Mesendoderm (in vitro differentiated cells): ENCODE results near the gene THRA.

Experiments
- DNase-seq: peaks from one replicate; pipeline ENCODE4 v3.0.0; 2013
- H2AK5ac ChIP-seq: 2 replicates; pipeline ENCODE4 v1.6.1; 2013; ENCODE audit warnings: low read length, inconsistent platforms
- H2BK120ac ChIP-seq: 2 replicates; pipeline ENCODE4 v1.6.1; 2013; ENCODE audit warnings: low read depth, mild to moderate bottlenecking, low read length, moderate library complexity, mixed read lengths
- H2BK15ac ChIP-seq: replicated peaks from 2 replicates; pipeline ENCODE4 v1.6.1; 2013; ENCODE audit warnings: low read depth, mild to moderate bottlenecking, moderate library complexity
- H2BK5ac ChIP-seq: 2 replicates; pipeline ENCODE4 v1.6.1; 2013; ENCODE audit warnings: low read length, inconsistent platforms
- H3K18ac ChIP-seq: 2 replicates; pipeline ENCODE4 v1.6.1; 2013; ENCODE audit warnings: mild to moderate bottlenecking, low read length, mixed read lengths
- H3K23ac ChIP-seq: one replicate; pipeline ENCODE4 v1.6.1; 2013; ENCODE audit warnings: low read length
- H3K27ac ChIP-seq: 2 replicates; pipeline ENCODE4 v1.5.1; 2013; ENCODE audit warnings: low read depth, mild to moderate bottlenecking, inconsistent platforms, low read length, moderate library complexity
- H3K27me3 ChIP-seq: 2 replicates; pipeline ENCODE4 v1.6.1; 2013; ENCODE audit warnings: low read length, control low read depth, mild to moderate bottlenecking, inconsistent platforms; ENCODE audit not compliant: insufficient read depth, poor library complexity
- H3K36me3 ChIP-seq: 2 replicates; pipeline ENCODE4 v1.6.1; 2013; ENCODE audit warnings: low read length, inconsistent platforms; ENCODE audit not compliant: control insufficient read depth, insufficient read depth
- H3K4ac ChIP-seq: one replicate; pipeline ENCODE4 v1.6.1; 2013; ENCODE audit warnings: low read depth, mild to moderate bottlenecking, low read length, moderate library complexity
- H3K4me1 ChIP-seq: 2 replicates; pipeline ENCODE4 v1.6.1; 2013; ENCODE audit warnings: low read depth, low read length, inconsistent platforms; ENCODE audit not compliant: control insufficient read depth
- H3K4me2 ChIP-seq: 2 replicates; pipeline ENCODE4 v1.6.1; 2013; ENCODE audit warnings: low read length
- H3K4me3 ChIP-seq: 2 replicates; pipeline ENCODE4 v1.5.1; 2013; ENCODE audit warnings: mild to moderate bottlenecking, low read length
- H3K56ac ChIP-seq: one replicate; pipeline ENCODE4 v1.6.1; 2013; ENCODE audit warnings: low read length
- H3K79me1 ChIP-seq: 2 replicates; pipeline ENCODE4 v1.6.1; 2013; ENCODE audit warnings: low read length, inconsistent platforms
- H3K79me2 ChIP-seq: 2 replicates; pipeline ENCODE4 v1.6.1; 2013; ENCODE audit warnings: mild to moderate bottlenecking, low read length; ENCODE audit not compliant: control insufficient read depth, insufficient read depth
- H3K9ac ChIP-seq: 2 replicates; pipeline ENCODE4 v1.6.1; 2013; ENCODE audit warnings: low read length, inconsistent platforms
- H4K5ac ChIP-seq: one replicate; pipeline ENCODE4 v1.6.1; 2013; ENCODE audit warnings: low read length
- H4K8ac ChIP-seq: one replicate; pipeline ENCODE4 v1.6.1; 2013; ENCODE audit warnings: low read depth, mild to moderate bottlenecking, control low read depth, low read length, moderate library complexity
- WGBS: extraction: QIAGEN DNeasy Blood & Tissue Kit; methylation state at CpG from one replicate; pipeline ENCODE4 v1.1.7; 2013; ENCODE audit warnings: low lambda C conversion rate, missing lambda C conversion rate; ENCODE audit not compliant: insufficient coverage; ENCODE audit errors: extremely low coverage; 5-methylcytosine and 5-hydroxymethylcytosine counted together

The THRA gene

GRCh38 chr17:40115101-40115436 lies 52.3 kb downstream of the THRA start:
- no peak overlapping the region for H3K4ac ChIP-seq
- H3K36me3 ChIP-seq, result no peaks in the 10 kb centered on the region
- H3K4me2 ChIP-seq, result no peak overlapping the region
- no peak overlapping the region for H2BK120ac ChIP-seq
- no peak overlapping the region for H2BK5ac ChIP-seq
- no peak overlapping the region for H3K18ac ChIP-seq
- no peaks in the 10 kb centered on the region for H3K79me2 ChIP-seq
- no peak overlapping the region for H2AK5ac ChIP-seq
- peak overlapping the region; percentile 47 for H3K27ac ChIP-seq
- no peak overlapping the region for H4K5ac ChIP-seq
- H3K9ac ChIP-seq, result no peak overlapping the region
- H3K27me3 ChIP-seq, result no peaks in the 10 kb centered on the region
- no peak overlapping the region for H2BK15ac ChIP-seq
- DNase-seq, result no peak
- H3K4me3 ChIP-seq, result no peak overlapping the region
- no peak overlapping the region for H4K8ac ChIP-seq
- H3K79me1 ChIP-seq, result peaks cover under 1% of the 10 kb centered on the region
- H3K4me1 ChIP-seq, result peaks cover 10% of the 10 kb centered on the region
- no peak overlapping the region for H3K23ac ChIP-seq
- no peak overlapping the region for H3K56ac ChIP-seq
- no CpG with 5 or more reads among the region's 2 CpGs for WGBS

GRCh38 chr17:40121181-40122135 lies 58.7 kb downstream of the THRA start, which contains the start of gene MSL1:
Gene MSL1 (plus strand): TSS chr17:40121971. CDS start chr17:40122613, 642 bp downstream.
- Histone ChIP-seq H4K8ac (peak within 1 kb of the TSS; percentile 87), H2BK120ac (peak within 1 kb of the TSS; percentile 75), H2AK5ac (no peak within 1 kb of the TSS), H3K18ac (peak within 1 kb of the TSS; percentile 100), H3K4me2 (peak within 1 kb of the TSS; percentile 96), H3K27ac (peak within 1 kb of the TSS; percentile 97), H3K9ac (peak within 1 kb of the TSS; percentile 98), H3K79me2 (peaks cover 43% of the 10 kb centered on the region), H2BK5ac (peak within 1 kb of the TSS; percentile 70), H3K56ac (peak within 1 kb of the TSS; percentile 98), H3K79me1 (peaks cover 8% of the 10 kb centered on the region), H3K36me3 (peaks cover 3% of the 10 kb centered on the region), H4K5ac (no peak within 1 kb of the TSS), H3K27me3 (no peaks in the 10 kb centered on the region), H3K4me3 (peak within 1 kb of the TSS; percentile 68), H3K4ac (peak within 1 kb of the TSS; percentile 100), H2BK15ac (no peak within 1 kb of the TSS), H3K23ac (peak within 1 kb of the TSS; percentile 80), H3K4me1 (peaks cover 3% of the 10 kb centered on the region)
- peak; percentile 72 for DNase-seq
- no CpG with 5 or more reads among the region's 82 CpGs for WGBS

- Histone ChIP-seq H3K27me3 (no peaks in the 10 kb centered on the region), H3K4ac (peak overlapping the region; percentile 100), H4K8ac (peak overlapping the region; percentile 87), H2BK5ac (peak overlapping the region; percentile 82), H2AK5ac (no peak overlapping the region), H3K56ac (peak overlapping the region; percentile 98), H3K79me2 (peaks cover 46% of the 10 kb centered on the region), H3K18ac (peak overlapping the region; percentile 100), H3K27ac (peak overlapping the region; percentile 97), H3K4me2 (peak overlapping the region; percentile 73), H3K4me1 (peaks cover 3% of the 10 kb centered on the region), H4K5ac (no peak overlapping the region), H2BK15ac (no peak overlapping the region), H2BK120ac (peak overlapping the region; percentile 22), H3K4me3 (peak overlapping the region; percentile 64), H3K36me3 (peaks cover 4% of the 10 kb centered on the region), H3K23ac (peak overlapping the region; percentile 80), H3K79me1 (peaks cover 8% of the 10 kb centered on the region), H3K9ac (peak overlapping the region; percentile 98)
- peak; percentile 70 for DNase-seq
- no CpG with 5 or more reads among the region's 97 CpGs for WGBS
Measured at GRCh38 chr17:40122136-40122998, 59.6 kb downstream of the THRA start.

DNA sequence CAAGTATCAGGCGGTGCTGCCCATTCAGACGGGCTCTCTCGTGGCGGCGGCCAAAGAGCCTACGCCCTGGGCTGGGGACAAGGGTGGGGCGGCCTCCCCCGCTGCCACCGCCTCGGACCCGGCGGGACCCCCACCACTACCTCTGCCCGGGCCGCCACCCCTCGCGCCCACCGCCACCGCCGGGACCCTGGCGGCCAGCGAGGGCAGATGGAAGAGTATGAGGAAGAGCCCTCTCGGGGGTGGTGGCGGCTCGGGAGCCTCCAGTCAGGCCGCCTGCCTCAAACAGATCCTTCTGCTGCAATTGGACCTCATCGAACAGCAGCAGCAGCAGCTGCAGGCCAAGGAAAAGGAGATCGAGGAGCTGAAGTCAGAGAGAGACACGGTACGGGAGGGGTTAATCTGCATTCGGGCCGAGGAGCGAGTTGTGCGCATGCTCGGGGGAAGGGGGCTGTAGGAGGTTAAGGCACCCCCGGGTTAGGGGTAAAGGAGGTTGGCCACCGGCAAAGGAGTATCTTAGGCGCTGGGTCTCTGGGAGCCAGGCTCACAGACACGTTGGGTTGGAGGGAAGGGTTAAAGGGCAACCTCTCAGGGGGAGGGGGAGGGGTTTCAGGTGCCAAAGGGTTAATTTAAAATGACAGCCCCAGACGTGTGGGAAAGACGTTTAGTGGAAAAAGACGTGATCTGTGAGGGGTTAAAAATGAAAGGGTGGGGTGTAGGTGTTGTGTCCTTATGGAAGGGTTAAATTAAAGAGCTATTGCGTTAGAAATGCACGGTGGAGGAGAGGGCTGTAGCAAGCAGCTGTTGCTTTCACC lies 60.4 kb downstream of the THRA start:
- no peak overlapping the region for H2AK5ac ChIP-seq
- peak overlapping the region; percentile 100 for H3K4ac ChIP-seq
- peak overlapping the region; percentile 87 for H4K8ac ChIP-seq
- H4K5ac ChIP-seq, result no peak overlapping the region
- peak overlapping the region; percentile 73 for H3K4me2 ChIP-seq
- peak overlapping the region; percentile 22 for H2BK120ac ChIP-seq
- peaks cover 3% of the 10 kb centered on the region for H3K4me1 ChIP-seq
- H3K79me2 ChIP-seq, result peaks cover 48% of the 10 kb centered on the region
- H2BK15ac ChIP-seq, result no peak overlapping the region
- H3K27me3 ChIP-seq, result no peaks in the 10 kb centered on the region
- peak overlapping the region; percentile 64 for H3K4me3 ChIP-seq
- H3K27ac ChIP-seq, result peak overlapping the region; percentile 97
- peak overlapping the region; percentile 98 for H3K9ac ChIP-seq
- H3K36me3 ChIP-seq, result peaks cover 6% of the 10 kb centered on the region
- peak overlapping the region; percentile 80 for H3K23ac ChIP-seq
- peaks cover 8% of the 10 kb centered on the region for H3K79me1 ChIP-seq
- peak overlapping the region; percentile 82 for H2BK5ac ChIP-seq
- DNase-seq, result peak; percentile 88
- H3K18ac ChIP-seq, result peak overlapping the region; percentile 100
- peak overlapping the region; percentile 98 for H3K56ac ChIP-seq
- WGBS, result no CpG with 5 or more reads among the region's 43 CpGs

- Histone ChIP-seq H3K18ac (no peak overlapping the region), H3K4me1 (peaks cover 3% of the 10 kb centered on the region), H3K27me3 (no peaks in the 10 kb centered on the region), H3K27ac (no peak overlapping the region), H3K4me3 (peak overlapping the region; percentile 64), H3K79me2 (peaks cover 48% of the 10 kb centered on the region), H2BK15ac (no peak overlapping the region), H2AK5ac (no peak overlapping the region), H3K4ac (no peak overlapping the region), H3K23ac (no peak overlapping the region), H3K56ac (peak overlapping the region; percentile 98), H4K5ac (no peak overlapping the region), H2BK5ac (no peak overlapping the region), H3K4me2 (peak overlapping the region; percentile 73), H3K79me1 (peaks cover 8% of the 10 kb centered on the region), H3K9ac (peak overlapping the region; percentile 98), H3K36me3 (peaks cover 6% of the 10 kb centered on the region), H2BK120ac (no peak overlapping the region), H4K8ac (no peak overlapping the region)
- DNase-seq, result no peak
- WGBS, result no CpG with 5 or more reads among the region's 2 CpGs
Measured at GRCh38 chr17:40123811-40124114, 61.0 kb downstream of the THRA start.
